Thyroid gland (tissue), 4 donors: Measurements from ENCODE around the gene SMG6.

ENCODE experiments used
- POLR2A ChIP-seq, 2 donors: fragments of 450-650 bp; IDR thresholded peaks; one replicate each; pipeline ENCODE4 v1.6.1; 2017; ENCODE audit warnings: antibody characterized with exemption in 2 of 2, mild to moderate bottlenecking in 2 of 2, moderate library complexity in 1 of 2
- TF ChIP-seq, protein P1 (sequence below), 6 experiments: fragments of 200-600 bp in 3 of 6; fragments of 450-650 bp in 3 of 6; sonication (generic) in 3 of 6; IDR thresholded peaks; one replicate each; pipeline ENCODE4 v1.5.1; 2016 to 2019; ENCODE audit warnings: antibody characterized with exemption in 6 of 6, mild to moderate bottlenecking in 2 of 6, inconsistent platforms in 1 of 6, moderate library complexity in 1 of 6

GRCh38 chr17:2041561-2042389 lies 261.8 kb downstream of the SMG6 start, which contains the start of gene OVCA2:
- TF ChIP-seq, protein P1, sequence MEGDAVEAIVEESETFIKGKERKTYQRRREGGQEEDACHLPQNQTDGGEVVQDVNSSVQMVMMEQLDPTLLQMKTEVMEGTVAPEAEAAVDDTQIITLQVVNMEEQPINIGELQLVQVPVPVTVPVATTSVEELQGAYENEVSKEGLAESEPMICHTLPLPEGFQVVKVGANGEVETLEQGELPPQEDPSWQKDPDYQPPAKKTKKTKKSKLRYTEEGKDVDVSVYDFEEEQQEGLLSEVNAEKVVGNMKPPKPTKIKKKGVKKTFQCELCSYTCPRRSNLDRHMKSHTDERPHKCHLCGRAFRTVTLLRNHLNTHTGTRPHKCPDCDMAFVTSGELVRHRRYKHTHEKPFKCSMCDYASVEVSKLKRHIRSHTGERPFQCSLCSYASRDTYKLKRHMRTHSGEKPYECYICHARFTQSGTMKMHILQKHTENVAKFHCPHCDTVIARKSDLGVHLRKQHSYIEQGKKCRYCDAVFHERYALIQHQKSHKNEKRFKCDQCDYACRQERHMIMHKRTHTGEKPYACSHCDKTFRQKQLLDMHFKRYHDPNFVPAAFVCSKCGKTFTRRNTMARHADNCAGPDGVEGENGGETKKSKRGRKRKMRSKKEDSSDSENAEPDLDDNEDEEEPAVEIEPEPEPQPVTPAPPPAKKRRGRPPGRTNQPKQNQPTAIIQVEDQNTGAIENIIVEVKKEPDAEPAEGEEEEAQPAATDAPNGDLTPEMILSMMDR (IDR thresholded peaks at IDR 0.05): peak in 3 of 6 experiments; percentile 38 to 65 (median 49)
- TF ChIP-seq POLR2A (IDR thresholded peaks at IDR 0.05): peak in 1 of 2 donors; percentile 85
